ENCODE measurements around the gene IGSF21.
"Not testable (repeated sequence)": the region's sequence is repeated elsewhere in the genome, so short reads cannot be mapped to it uniquely, and the experiment has no call there.

Gene IGSF21

DNA sequence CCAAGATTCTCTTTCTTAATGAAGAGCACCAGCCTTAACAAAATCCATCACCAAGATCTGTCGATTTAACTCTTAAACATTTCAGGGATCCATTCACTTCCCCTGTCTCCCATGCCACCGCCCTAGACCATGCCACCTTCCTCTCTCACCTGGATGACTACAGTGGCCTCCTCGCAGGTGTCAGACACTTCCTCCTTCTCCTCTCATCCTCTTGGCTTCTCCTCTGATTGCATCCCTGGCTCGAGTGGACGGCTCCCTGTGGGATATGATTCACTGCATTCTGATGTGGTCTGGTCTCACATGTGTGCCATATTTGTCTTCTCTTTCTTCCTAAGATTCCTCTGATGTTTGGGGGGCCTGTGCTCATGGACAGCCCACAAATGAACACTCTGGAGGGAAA lies 306.7 kb downstream of the IGSF21 start:
- Histone ChIP-seq H2BK15ac (replicated peaks; ENCODE audit: low read depth) (no peak overlapping the region), H3K27ac (ENCODE audit: low read depth, low read length) (no peak overlapping the region), H3K4ac (ENCODE audit: low read depth, low read length) (no peak overlapping the region), H3K4me3 (ENCODE audit: low read length) (no peak overlapping the region), H3K4me2 (ENCODE audit: low read length) (no peak overlapping the region), H3K56ac (ENCODE audit: low read length) (no peak overlapping the region), H2BK120ac (ENCODE audit: low read depth, low read length) (no peak overlapping the region), H3K18ac (ENCODE audit: low read length) (no peak overlapping the region), H2AK5ac (ENCODE audit: low read length) (no peak overlapping the region), H2BK5ac (ENCODE audit: low read length) (no peak overlapping the region), H3K9ac (ENCODE audit: low read length) (no peak overlapping the region), H3K79me2 (ENCODE audit: control insufficient read depth, insufficient read depth, low read length) (no peaks in the 10 kb centered on the region), H3K4me1 (ENCODE audit: control insufficient read depth, low read depth, low read length) (peaks cover 1% of the 10 kb centered on the region), H3K36me3 (ENCODE audit: control insufficient read depth, insufficient read depth, low read length) (no peaks in the 10 kb centered on the region), H4K5ac (ENCODE audit: low read length) (no peak overlapping the region), H3K23ac (ENCODE audit: low read length) (no peak overlapping the region), H3K27me3 (ENCODE audit: insufficient read depth, low read length, poor library complexity) (no peaks in the 10 kb centered on the region), H4K8ac (ENCODE audit: low read depth, low read length) (no peak overlapping the region), H3K79me1 (ENCODE audit: low read length) (no peaks in the 10 kb centered on the region)
- WGBS (ENCODE audit: extremely low coverage, insufficient coverage, low lambda C conversion rate), result no CpG with 5 or more reads among the region's 5 CpGs
- no peak for DNase-seq

DNA sequence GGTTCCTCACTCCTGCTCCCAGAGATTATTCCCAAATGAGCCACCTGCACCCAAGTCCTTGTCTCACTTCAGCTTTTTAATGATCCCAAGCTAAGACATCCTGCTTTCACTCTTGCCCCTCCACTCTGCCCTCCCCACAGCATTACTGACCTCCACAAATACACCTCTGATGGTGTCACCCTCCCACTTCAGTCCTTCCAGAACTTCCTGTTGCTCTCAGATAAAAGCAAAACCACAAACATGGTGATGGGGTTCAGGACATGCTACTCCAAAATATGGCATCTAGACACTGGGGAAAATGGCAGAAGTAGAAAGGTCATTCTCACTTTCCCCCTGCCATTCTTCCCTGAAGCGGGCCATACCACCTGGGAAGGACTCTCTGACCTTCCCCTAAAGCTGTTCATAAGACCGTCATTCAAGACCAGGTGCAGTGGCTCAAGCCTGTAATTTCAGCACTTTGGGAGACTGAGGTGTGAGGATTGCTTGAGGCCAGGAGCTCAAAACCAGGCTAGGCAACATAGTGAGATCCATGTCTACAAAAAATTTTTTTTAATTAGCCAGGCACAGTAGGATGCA lies 307.4 kb downstream of the IGSF21 start:
- H4K5ac ChIP-seq (ENCODE audit: low read length), result no peak overlapping the region
- no peaks in the 10 kb centered on the region for H3K27me3 ChIP-seq (ENCODE audit: insufficient read depth, low read length, poor library complexity)
- DNase-seq, result no peak
- H2BK5ac ChIP-seq (ENCODE audit: low read length), result no peak overlapping the region
- H2BK15ac ChIP-seq (replicated peaks; ENCODE audit: low read depth), result no peak overlapping the region
- H3K23ac ChIP-seq (ENCODE audit: low read length), result no peak overlapping the region
- H2BK120ac ChIP-seq (ENCODE audit: low read depth, low read length), result no peak overlapping the region
- peaks cover 3% of the 10 kb centered on the region for H3K4me1 ChIP-seq (ENCODE audit: control insufficient read depth, low read depth, low read length)
- no peak overlapping the region for H3K4me3 ChIP-seq (ENCODE audit: low read length)
- no peak overlapping the region for H3K56ac ChIP-seq (ENCODE audit: low read length)
- H3K9ac ChIP-seq (ENCODE audit: low read length), result no peak overlapping the region
- H2AK5ac ChIP-seq (ENCODE audit: low read length), result no peak overlapping the region
- no peak overlapping the region for H4K8ac ChIP-seq (ENCODE audit: low read depth, low read length)
- H3K18ac ChIP-seq (ENCODE audit: low read length), result no peak overlapping the region
- no CpG with 5 or more reads among the region's 2 CpGs for WGBS (ENCODE audit: extremely low coverage, insufficient coverage, low lambda C conversion rate)
- H3K36me3 ChIP-seq (ENCODE audit: control insufficient read depth, insufficient read depth, low read length), result no peaks in the 10 kb centered on the region
- no peak overlapping the region for H3K27ac ChIP-seq (ENCODE audit: low read depth, low read length)
- no peak overlapping the region for H3K4ac ChIP-seq (ENCODE audit: low read depth, low read length)
- H3K79me1 ChIP-seq (ENCODE audit: low read length), result no peaks in the 10 kb centered on the region
- H3K4me2 ChIP-seq (ENCODE audit: low read length), result no peak overlapping the region
- H3K79me2 ChIP-seq (ENCODE audit: control insufficient read depth, insufficient read depth, low read length), result no peaks in the 10 kb centered on the region

DNA sequence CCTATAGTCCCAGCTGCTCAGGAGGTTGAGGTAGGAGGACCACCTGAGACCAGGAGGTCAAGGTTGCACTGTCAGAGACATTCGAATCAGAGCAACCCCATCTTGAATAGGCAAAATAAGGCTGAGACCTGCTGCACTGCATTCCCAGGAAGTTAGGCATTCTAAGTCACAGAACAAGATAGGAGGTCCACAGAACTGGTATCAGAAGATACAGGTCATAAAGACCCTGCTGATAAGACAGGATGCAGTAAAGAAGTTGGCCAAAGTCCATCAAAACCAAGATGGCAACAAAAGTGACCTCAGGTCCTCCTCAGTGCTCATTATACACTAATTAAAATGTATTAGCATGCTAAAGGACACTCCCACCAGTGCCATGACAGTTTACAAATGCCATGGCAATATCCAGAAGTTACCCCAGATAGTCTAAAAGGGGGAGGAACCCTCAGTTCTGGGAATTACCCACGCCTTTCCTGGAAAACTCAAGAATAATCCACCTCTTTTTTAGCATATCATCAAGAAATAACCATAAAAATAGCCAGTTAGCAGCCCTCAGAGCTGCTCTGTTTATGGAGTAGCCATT lies 307.9 kb downstream of the IGSF21 start:
- no CpG with 5 or more reads among the region's 2 CpGs for WGBS (ENCODE audit: extremely low coverage, insufficient coverage, low lambda C conversion rate)

DNA sequence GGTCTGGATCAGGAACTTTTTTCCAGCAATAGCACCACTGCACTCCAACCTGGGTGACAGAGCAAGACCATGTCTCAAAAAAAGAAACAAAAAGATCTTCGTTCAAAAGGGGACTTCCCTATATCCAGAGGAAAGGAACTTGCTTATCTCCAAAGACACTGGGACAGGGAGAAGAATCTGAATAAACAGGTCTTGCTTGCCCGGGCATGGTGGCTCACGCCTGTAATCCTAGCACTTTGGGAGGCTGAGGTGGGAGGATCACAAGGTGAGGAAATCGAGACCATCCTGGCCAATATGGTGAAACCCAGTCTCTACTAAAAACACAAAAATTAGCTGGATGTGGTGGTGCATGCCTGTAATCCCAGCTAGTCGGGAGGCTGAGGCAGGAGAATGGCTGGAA lies 308.5 kb downstream of the IGSF21 start:
- H4K5ac ChIP-seq (ENCODE audit: low read length); H3K79me2 ChIP-seq (ENCODE audit: control insufficient read depth, insufficient read depth, low read length); H3K4me2 ChIP-seq (ENCODE audit: low read length); DNase-seq; H3K23ac ChIP-seq (ENCODE audit: low read length); H3K36me3 ChIP-seq (ENCODE audit: control insufficient read depth, insufficient read depth, low read length); H2AK5ac ChIP-seq (ENCODE audit: low read length); H3K9ac ChIP-seq (ENCODE audit: low read length); H2BK120ac ChIP-seq (ENCODE audit: low read depth, low read length); H3K56ac ChIP-seq (ENCODE audit: low read length); H2BK5ac ChIP-seq (ENCODE audit: low read length); H3K4me3 ChIP-seq (ENCODE audit: low read length); H3K4me1 ChIP-seq (ENCODE audit: control insufficient read depth, low read depth, low read length); H3K4ac ChIP-seq (ENCODE audit: low read depth, low read length); H3K27me3 ChIP-seq (ENCODE audit: insufficient read depth, low read length, poor library complexity); H3K79me1 ChIP-seq (ENCODE audit: low read length); H2BK15ac ChIP-seq (replicated peaks; ENCODE audit: low read depth); H4K8ac ChIP-seq (ENCODE audit: low read depth, low read length); H3K27ac ChIP-seq (ENCODE audit: low read depth, low read length); H3K18ac ChIP-seq (ENCODE audit: low read length): not testable (repeated sequence)
- no CpG with 5 or more reads among the region's 5 CpGs for WGBS (ENCODE audit: extremely low coverage, insufficient coverage, low lambda C conversion rate)

More for the DNA sequence above, 307.9 kb downstream of the IGSF21 start:
- Histone ChIP-seq H3K27ac (ENCODE audit: low read depth, low read length) (no peak overlapping the region), H4K8ac (ENCODE audit: low read depth, low read length) (no peak overlapping the region), H3K23ac (ENCODE audit: low read length) (no peak overlapping the region), H2BK15ac (replicated peaks; ENCODE audit: low read depth) (no peak overlapping the region), H3K4me2 (ENCODE audit: low read length) (no peak overlapping the region), H3K56ac (ENCODE audit: low read length) (no peak overlapping the region), H3K36me3 (ENCODE audit: control insufficient read depth, insufficient read depth, low read length) (no peaks in the 10 kb centered on the region), H3K4me3 (ENCODE audit: low read length) (no peak overlapping the region), H3K4me1 (ENCODE audit: control insufficient read depth, low read depth, low read length) (peaks cover 3% of the 10 kb centered on the region), H3K79me1 (ENCODE audit: low read length) (no peaks in the 10 kb centered on the region), H3K18ac (ENCODE audit: low read length) (no peak overlapping the region), H2BK120ac (ENCODE audit: low read depth, low read length) (no peak overlapping the region), H4K5ac (ENCODE audit: low read length) (no peak overlapping the region), H3K27me3 (ENCODE audit: insufficient read depth, low read length, poor library complexity) (no peaks in the 10 kb centered on the region), H3K4ac (ENCODE audit: low read depth, low read length) (no peak overlapping the region), H3K9ac (ENCODE audit: low read length) (no peak overlapping the region), H2BK5ac (ENCODE audit: low read length) (no peak overlapping the region), H3K79me2 (ENCODE audit: control insufficient read depth, insufficient read depth, low read length) (no peaks in the 10 kb centered on the region), H2AK5ac (ENCODE audit: low read length) (no peak overlapping the region)
- no peak for DNase-seq

DNA sequence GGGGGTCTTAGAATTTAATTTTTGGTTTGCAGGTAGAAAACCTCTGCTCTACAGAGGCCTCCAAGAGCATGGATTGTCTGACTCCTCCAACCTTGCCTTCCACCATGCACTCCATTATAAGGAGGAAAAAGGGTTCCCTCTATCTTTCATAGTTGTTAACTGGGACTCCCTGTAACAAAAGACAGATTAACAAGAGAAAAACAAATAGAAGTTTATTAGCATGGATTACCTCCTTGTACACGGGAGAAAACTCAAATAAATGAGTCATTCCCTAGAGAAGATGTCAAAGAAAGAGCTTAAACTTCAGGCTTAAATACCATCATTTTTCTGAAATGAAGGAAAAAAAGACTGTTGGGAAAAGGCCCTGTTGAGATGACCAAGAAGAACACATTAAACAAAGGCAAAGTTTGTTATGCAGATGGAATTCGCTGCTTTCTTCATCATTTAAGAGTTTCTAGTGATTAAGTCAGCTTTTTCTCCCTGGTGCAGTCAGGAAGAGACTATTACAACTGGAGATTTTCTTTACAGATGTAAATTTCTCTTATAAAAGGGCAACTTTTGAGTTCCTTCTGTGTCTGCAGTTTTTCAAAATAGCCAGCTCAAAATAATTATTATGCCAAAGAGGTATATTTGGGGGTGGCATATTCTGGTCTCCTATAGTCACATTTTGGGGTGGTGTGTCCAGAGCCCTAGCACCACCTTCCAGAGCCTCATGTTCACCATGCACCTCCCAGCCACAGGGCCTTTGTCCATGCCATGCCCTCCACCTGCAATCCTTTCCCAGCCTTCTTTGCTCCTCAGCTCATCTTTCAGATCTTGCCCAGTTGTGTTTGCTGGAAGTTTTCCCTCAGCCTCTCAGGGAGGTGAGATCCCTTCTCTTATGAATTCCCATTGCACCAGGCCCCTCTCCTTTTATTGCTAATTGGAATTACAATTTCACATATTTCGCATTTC lies 310.0 kb downstream of the IGSF21 start:
- Histone ChIP-seq H3K27ac (ENCODE audit: low read depth, low read length) (no peak overlapping the region), H2BK15ac (replicated peaks; ENCODE audit: low read depth) (no peak overlapping the region), H3K4ac (ENCODE audit: low read depth, low read length) (no peak overlapping the region), H3K27me3 (ENCODE audit: insufficient read depth, low read length, poor library complexity) (no peaks in the 10 kb centered on the region), H2BK5ac (ENCODE audit: low read length) (no peak overlapping the region), H3K79me2 (ENCODE audit: control insufficient read depth, insufficient read depth, low read length) (no peaks in the 10 kb centered on the region), H3K23ac (ENCODE audit: low read length) (no peak overlapping the region), H3K18ac (ENCODE audit: low read length) (no peak overlapping the region), H3K79me1 (ENCODE audit: low read length) (no peaks in the 10 kb centered on the region), H3K36me3 (ENCODE audit: control insufficient read depth, insufficient read depth, low read length) (no peaks in the 10 kb centered on the region), H3K4me3 (ENCODE audit: low read length) (no peak overlapping the region), H4K8ac (ENCODE audit: low read depth, low read length) (no peak overlapping the region), H4K5ac (ENCODE audit: low read length) (no peak overlapping the region), H3K56ac (ENCODE audit: low read length) (no peak overlapping the region), H2AK5ac (ENCODE audit: low read length) (no peak overlapping the region), H3K9ac (ENCODE audit: low read length) (no peak overlapping the region), H3K4me1 (ENCODE audit: control insufficient read depth, low read depth, low read length) (peaks cover 3% of the 10 kb centered on the region), H3K4me2 (ENCODE audit: low read length) (no peak overlapping the region), H2BK120ac (ENCODE audit: low read depth, low read length) (no peak overlapping the region)
- no peak for DNase-seq
- WGBS (ENCODE audit: extremely low coverage, insufficient coverage, low lambda C conversion rate), result no CpG with 5 or more reads among the region's 3 CpGs

Data from mesendoderm (in vitro differentiated cells).